NB4 (cell line): ENCODE results near the gene SP5.
"Not testable (repeated sequence)": the region's sequence is repeated elsewhere in the genome, so short reads cannot be mapped to it uniquely, and the experiment has no call there.

ENCODE experiments used
- DNase-seq: peaks from one replicate; pipeline ENCODE4 v3.0.0; 2010; ENCODE audit warnings: low read depth
- H3K4me3 ChIP-seq: one replicate; pipeline ENCODE4 v1.5.1; 2011; ENCODE audit warnings: mild to moderate bottlenecking, low read depth, low read length, moderate library complexity
- CTCF ChIP-seq: IDR thresholded peaks from one replicate; pipeline ENCODE4 v1.5.1; 2012; ENCODE audit warnings: low read depth, low read length
- MAX ChIP-seq: IDR thresholded peaks from 2 replicates; pipeline ENCODE4 v1.6.1; 2011; ENCODE audit warnings: low read depth, low read length
- MYC ChIP-seq: IDR thresholded peaks from 2 replicates; pipeline ENCODE4 v1.6.1; 2011; ENCODE audit warnings: low read depth, low read length
- POLR2A ChIP-seq: IDR thresholded peaks from 2 replicates; pipeline ENCODE4 v1.6.1; 2011; ENCODE audit warnings: mild to moderate bottlenecking; ENCODE audit not compliant: insufficient read length; ENCODE audit errors: extremely low read depth

SP5 gene

GRCh38 chr2:170742896-170743529, 27.9 kb downstream of the SP5 start:
- TF ChIP-seq CTCF (no peak), MYC (no peak), POLR2A (no peak), MAX (no peak)
- H3K4me3 ChIP-seq, result no peak overlapping the region
- no peak for DNase-seq

GRCh38 chr2:170743530-170744239, 28.5 kb downstream of the SP5 start:
- TF ChIP-seq MYC, result no peak
- no peak for TF ChIP-seq POLR2A
- TF ChIP-seq CTCF, result no peak
- no peak for TF ChIP-seq MAX
- peak overlapping the region; percentile 30 for H3K4me3 ChIP-seq
- peak; percentile 69 for DNase-seq

DNA sequence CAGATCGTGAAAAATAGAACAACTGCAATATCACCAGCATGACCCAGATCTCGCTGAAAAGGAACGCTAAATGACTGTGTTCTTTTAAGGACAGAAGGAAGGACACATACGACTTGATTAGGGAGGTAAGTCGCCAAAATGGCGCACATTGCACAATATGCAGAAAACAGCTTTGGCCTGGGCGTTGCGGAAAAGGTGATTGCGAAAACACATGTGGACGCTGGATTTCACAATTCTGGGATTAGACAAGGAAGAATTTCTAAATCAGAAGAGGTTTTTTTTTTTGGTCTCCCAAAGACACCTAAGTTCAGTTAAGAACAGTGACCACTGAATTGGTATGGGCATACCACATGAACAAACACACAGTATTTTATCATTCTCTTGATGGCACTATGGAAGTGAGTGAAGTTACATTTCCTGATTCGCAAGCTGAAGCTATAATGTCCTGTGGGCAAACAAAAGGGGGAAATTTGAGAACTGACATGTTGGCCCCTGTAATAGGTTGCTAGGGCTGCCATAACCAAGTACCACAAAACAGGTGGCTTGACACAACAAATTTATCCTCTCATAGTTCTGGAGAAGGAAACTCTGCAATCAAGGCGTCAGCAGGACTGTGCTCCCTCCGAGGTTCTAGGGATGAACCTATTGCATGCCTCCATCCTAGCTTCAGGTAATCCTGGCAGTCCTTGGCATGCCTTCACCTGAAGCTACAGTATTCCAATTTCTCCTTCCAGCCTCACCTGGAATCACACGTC, 29.3 kb downstream of the SP5 start:
- TF ChIP-seq CTCF, result no peak
- peak; percentile 67; the same call in 1 of the 2 replicates for TF ChIP-seq MAX
- TF ChIP-seq MYC, result 0 out of 2 replicates have a peak, but pooled peaks have one; percentile 50
- DNase-seq, result peak; percentile 92
- peak overlapping the region; percentile 30 for H3K4me3 ChIP-seq

DNA sequence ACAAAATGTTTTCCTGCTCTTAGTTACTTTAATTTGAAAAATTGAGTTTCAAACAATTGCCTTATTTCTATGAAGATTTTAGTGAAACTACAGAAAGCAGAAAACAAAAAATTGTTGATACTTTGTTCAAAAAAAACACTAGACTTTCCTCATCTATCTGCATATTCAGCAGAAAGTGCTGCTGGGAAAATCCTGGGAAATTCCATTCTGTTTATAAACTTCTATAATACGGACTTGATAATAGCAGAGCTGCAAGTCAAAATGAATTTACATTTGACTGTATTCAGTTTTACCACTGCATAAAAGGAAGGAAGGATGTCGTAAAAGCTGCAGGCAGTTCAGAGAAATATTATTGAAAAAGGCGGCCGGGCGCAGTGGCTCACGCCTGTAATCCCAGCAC, 30.2 kb downstream of the SP5 start:
- TF ChIP-seq CTCF, result no peak
- TF ChIP-seq MAX, result no peak
- TF ChIP-seq MYC, result no peak
- DNase-seq, result peak; percentile 39
- H3K4me3 ChIP-seq, result no peak overlapping the region

DNA sequence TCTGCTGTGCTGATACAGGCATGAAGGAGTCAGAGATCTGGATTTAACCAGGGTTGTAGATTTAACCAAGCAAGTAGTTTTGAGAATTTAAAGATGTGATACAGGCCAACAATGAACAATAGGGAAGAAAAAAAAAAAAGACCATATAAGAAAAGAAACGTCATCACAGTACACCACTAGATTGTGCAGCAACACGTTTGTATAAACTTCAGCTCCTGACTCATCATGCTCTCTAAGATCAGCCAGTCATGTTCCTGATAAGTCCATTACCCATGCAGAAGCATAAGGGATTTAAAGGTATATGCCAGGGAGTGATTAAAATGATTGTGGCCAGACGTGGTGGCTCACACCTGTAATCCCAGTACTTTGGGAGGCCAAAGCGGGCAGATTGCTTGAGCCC, 32.8 kb downstream of the SP5 start:
- DNase-seq, result no peak
- H3K4me3 ChIP-seq, result no peak overlapping the region
- no peak for TF ChIP-seq MAX
- no peak for TF ChIP-seq POLR2A
- TF ChIP-seq MYC, result no peak
- no peak for TF ChIP-seq CTCF

- DNase-seq, H3K4me3 ChIP-seq: not testable (repeated sequence)
Observed at GRCh38 chr2:170751555-170751954, 36.4 kb downstream of the SP5 start.
